Suppressor macrophage treated with lipopolysaccharide for 4 hours (primary cell): ENCODE results near the gene TIE1.
A peak's percentile ranks its signal among the peaks of the same experiment; 100 is the strongest.

Experiments used
- DNase-seq: peaks from one replicate; pipeline ENCODE4 v3.0.0-alpha.2; 2020

The TIE1 gene

GRCh38 chr1:43293896-43294760, 6.7 kb upstream of the TIE1 start:
- peak; percentile 25 for DNase-seq

GRCh38 chr1:43294761-43295160, 6.0 kb upstream of the TIE1 start:
- no peak for DNase-seq

GRCh38 chr1:43296207-43296606, 4.6 kb upstream of the TIE1 start:
- DNase-seq = no peak

- DNase-seq = no peak
These were observed 2.7 kb upstream of the TIE1 start for GRCh38 chr1:43298055-43298454.

GRCh38 chr1:43299101-43299500, 1.7 kb upstream of the TIE1 start:
- no peak for DNase-seq

- DNase-seq = no peak
These were observed 1.4 kb downstream of the TIE1 start for GRCh38 chr1:43302201-43302600.

- DNase-seq = no peak
These were observed 2.1 kb downstream of the TIE1 start for GRCh38 chr1:43302721-43303470.

GRCh38 chr1:43303471-43304313, 2.9 kb downstream of the TIE1 start:
- no peak for DNase-seq

GRCh38 chr1:43304314-43304681, 3.5 kb downstream of the TIE1 start:
- DNase-seq = no peak

- DNase-seq = no peak
These were observed 4.1 kb downstream of the TIE1 start for GRCh38 chr1:43304771-43305300.

- no peak for DNase-seq
These were observed 4.7 kb downstream of the TIE1 start for GRCh38 chr1:43305461-43305860.

GRCh38 chr1:43305926-43306687, 5.3 kb downstream of the TIE1 start:
- DNase-seq = no peak

- no peak for DNase-seq
These were observed 6.1 kb downstream of the TIE1 start for GRCh38 chr1:43306688-43307457.

- DNase-seq = no peak
These were observed 6.8 kb downstream of the TIE1 start for GRCh38 chr1:43307458-43308158.

- no peak for DNase-seq
These were observed 8.0 kb downstream of the TIE1 start for GRCh38 chr1:43308635-43309404.

- no peak for DNase-seq
These were observed 8.7 kb downstream of the TIE1 start for GRCh38 chr1:43309405-43310025.

- no peak for DNase-seq
These were observed 10.7 kb downstream of the TIE1 start for GRCh38 chr1:43311521-43311920.

- DNase-seq = no peak
These were observed 11.4 kb downstream of the TIE1 start for GRCh38 chr1:43312212-43312623.
